CD4-positive, alpha-beta T cell treated with Interleukin-1 beta for 1 hour (primary cell): ENCODE results near the gene TCEAL2.
"Not testable (repeated sequence)": the region's sequence is repeated elsewhere in the genome, so short reads cannot be mapped to it uniquely, and the experiment has no call there.

Experiments used
- DNase-seq, 2 donors: peaks; one replicate each; pipeline ENCODE4 v3.0.0-alpha.2; 2020 to 2022

Gene TCEAL2

DNA sequence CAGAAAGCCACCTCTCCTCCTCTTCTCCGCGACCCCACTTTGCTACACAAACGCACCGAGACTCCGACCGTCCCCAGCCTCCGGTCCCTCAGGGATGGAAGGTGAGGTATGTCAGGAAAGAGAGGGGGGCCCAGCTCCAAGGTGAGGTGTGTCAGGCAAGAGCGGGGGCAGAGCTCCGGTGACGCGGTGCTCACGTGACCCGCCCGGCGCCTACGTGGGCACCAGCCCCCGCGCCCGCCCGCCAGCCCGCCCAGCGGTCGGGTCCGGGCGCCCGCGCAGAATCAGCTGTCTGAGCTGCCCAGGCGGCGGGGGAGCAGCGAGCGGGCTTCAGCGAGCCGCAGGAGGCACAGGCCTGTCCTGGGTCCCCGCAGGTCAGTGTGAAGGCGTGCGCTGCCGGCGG, at the start of gene TCEAL2:
Gene TCEAL2 (plus strand): TSS at position 244 of the 400 bp plus-strand sequence. CDS start 1,152 bp downstream, outside the sequence.
- not testable (repeated sequence) for DNase-seq

GRCh38 chrX:102077426-102077825, 48.1 kb upstream of the TCEAL2 start:
- no peak for DNase-seq

GRCh38 chrX:102085706-102086105, 39.8 kb upstream of the TCEAL2 start:
- DNase-seq, result no peak

GRCh38 chrX:102113367-102113766, 12.1 kb upstream of the TCEAL2 start:
- DNase-seq, result no peak

GRCh38 chrX:102115748-102116147, 9.7 kb upstream of the TCEAL2 start:
- DNase-seq, result no peak

- DNase-seq, result not testable (repeated sequence)
These were observed 465 bp upstream of the TCEAL2 start for GRCh38 chrX:102125014-102125413.

GRCh38 chrX:102126080-102126818, 770 bp downstream of the TCEAL2 start:
- DNase-seq, result not testable (repeated sequence)

DNA sequence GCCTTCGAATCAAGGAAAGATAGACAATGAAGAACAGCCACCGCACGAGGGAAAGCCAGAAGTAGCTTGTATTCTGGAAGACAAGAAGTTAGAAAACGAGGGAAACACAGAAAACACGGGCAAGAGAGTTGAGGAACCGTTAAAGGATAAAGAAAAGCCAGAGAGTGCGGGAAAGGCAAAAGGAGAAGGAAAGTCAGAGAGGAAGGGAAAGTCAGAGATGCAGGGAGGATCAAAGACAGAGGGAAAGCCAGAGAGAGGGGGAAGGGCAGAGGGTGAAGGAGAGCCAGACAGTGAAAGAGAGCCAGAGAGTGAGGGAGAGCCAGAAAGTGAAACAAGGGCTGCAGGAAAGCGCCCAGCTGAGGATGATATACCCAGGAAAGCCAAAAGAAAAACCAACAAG, 1.4 kb downstream of the TCEAL2 start:
- no peak for DNase-seq

DNA sequence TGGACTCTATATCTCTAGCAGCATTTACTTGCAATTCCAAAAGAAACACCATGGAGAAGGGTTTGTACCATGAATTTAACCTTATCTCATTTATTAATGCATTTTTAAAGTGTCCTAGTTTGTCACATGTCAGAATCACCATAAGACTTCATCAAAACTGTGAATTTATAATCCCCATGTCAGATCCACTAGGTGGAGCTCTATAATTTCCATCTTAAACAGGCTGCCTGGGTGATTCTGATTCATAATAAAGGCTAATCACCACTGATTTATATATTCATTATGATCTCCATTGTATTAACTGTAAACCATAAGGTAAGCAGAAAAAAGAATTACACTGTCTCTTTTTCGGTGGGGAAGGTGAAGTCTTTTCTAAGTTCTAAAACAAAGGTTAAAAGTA, 4.0 kb downstream of the TCEAL2 start:
- DNase-seq, result peak in 1 of 2 donors; percentile 2

GRCh38 chrX:102138064-102138463, 12.6 kb downstream of the TCEAL2 start:
- DNase-seq, result no peak

- not testable (repeated sequence) for DNase-seq
These were observed 15.4 kb downstream of the TCEAL2 start for GRCh38 chrX:102140876-102141275.

- DNase-seq, result not testable (repeated sequence)
These were observed 16.2 kb downstream of the TCEAL2 start for GRCh38 chrX:102141631-102142030.

DNA sequence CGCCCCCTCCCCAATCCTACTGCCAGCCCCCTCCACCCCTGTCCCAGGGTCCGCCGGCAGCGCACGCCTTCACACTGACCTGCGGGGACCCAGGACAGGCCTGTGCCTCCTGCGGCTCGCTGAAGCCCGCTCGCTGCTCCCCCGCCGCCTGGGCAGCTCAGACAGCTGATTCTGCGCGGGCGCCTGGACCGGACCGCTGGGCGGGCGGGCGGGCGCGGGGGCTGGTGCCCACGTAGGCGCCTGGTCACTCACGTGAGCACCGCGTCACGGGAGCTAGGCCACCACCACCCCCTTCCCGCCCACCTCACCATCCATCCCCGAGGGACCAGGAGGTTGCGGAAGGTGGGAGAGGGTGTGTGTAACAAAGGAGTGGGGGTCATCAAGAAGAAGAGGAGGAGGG, 16.8 kb downstream of the TCEAL2 start, which contains the start of gene TCEAL6:
Gene TCEAL6 (minus strand): TSS at position 208 of the 400 bp plus-strand sequence.
- DNase-seq, result not testable (repeated sequence)

DNA sequence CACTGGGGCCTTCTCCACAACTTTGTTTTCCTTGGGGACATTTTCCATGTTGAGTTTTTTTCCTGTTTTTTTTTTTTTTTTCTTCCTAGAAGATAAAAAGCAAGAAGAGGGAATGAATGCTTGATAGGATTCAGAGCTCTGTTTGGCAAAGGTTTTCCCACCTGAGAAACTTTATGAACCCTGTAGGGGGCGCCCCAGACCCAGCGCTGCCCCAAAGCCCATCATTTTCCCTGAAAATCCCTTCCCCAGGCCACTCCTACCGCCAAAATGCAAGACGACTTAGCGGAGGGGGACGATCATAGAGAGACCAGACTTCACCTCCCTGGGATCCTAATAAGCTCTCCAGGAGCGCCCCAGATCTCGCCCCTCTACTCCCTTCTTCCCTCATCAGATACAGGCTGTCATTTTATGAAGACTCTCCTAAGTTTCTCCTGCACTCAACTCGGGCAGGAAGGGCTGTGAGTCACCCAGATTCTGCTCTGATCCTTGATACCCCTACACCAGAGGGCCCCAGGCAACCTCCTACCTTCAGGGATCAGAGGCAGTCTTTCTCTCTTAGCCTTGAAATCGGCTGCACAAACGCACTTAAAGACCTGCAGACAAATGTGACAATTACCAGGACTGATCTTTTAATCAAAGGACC, 28.9 kb downstream of the TCEAL2 start:
- DNase-seq, result peak in 1 of 2 donors; percentile 7

DNA sequence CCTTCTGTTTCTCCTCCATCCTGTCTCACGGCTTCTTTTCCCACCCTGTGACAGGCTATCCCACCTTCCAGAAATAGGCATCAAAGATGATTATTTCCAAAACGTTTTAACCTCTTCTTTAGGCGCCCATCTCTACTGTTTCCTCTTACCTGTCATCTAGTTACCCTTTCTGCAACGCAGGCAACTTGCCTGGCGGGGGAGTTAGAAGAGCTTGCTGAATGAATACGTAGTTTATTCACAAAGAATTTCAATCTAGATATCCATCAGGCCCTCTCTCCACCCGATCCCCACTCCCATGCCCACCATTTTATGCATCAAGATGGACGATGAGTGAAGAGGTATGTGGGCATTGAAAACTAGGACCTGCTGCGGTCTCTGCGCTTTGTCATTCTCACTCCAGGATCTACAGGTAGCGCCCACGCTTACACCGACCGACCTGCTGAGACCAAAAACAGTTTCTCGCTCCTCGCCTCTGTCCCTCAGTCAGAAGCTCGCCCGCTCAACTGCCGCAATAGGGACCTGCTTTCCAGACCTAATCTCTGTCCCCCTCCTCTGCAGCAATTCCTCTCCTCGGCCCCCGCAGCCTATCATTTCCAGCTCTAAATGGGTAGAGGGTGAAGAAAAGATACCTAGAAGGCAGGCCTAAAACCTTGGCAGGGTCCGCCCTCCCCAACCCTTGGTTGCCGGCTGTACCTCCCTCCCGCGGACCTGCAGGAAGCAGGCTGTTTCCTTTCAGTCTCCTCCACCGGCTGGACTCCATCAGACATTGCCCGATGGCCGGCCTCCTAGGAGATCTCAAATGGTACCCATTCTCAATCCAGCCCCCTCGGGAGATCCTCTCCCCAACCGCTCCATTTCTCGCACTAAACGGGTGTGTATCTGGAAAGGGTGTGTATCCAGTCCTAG, 29.7 kb downstream of the TCEAL2 start:
- DNase-seq, result peak; percentile 3 to 27

- DNase-seq, result peak; percentile 70 to 71
These were observed 30.3 kb downstream of the TCEAL2 start, which contains the start of gene BEX5 for GRCh38 chrX:102155806-102156179. Gene BEX5 (minus strand): TSS chrX:102155977. CDS start chrX:102154265, 1,712 bp downstream.
